Body of pancreas (tissue), 4 donors: ENCODE results near the gene MECP2. TPM values are rescaled to one million over a fixed set of nuclear protein-coding genes. Genes with fewer than 3 reads are reported as not detected.

Source experiments
- ATAC-seq: fragments of 150-250 bp; one replicate; pipeline ENCODE4 v1.9.1; 2016
- DNase-seq, 4 donors: peaks; one replicate each; pipeline ENCODE4 v3.0.0-alpha.2; 2019
- H3K27ac ChIP-seq, 4 donors: fragments of 200-600 bp; sonication (generic); 1 replicate in 3 of 4; 2 replicates in 1 of 4; pipeline versions ENCODE4 v1.5.1 to v1.6.1; 2016 to 2019; ENCODE audit warnings: mild to moderate bottlenecking in 1 of 4, mixed read lengths in 1 of 4, moderate library complexity in 1 of 4
- H3K27me3 ChIP-seq, 2 donors: fragments of 200-600 bp; sonication (generic); one replicate each; pipeline ENCODE4 v1.6.0; 2016; ENCODE audit warnings: mild to moderate bottlenecking in 1 of 2
- H3K36me3 ChIP-seq, 2 donors: fragments of 200-600 bp; sonication (generic); replicated peaks in 1 of 2; 2 replicates each; pipeline ENCODE4 v1.5.1; 2016; ENCODE audit warnings: low read depth in 2 of 2; ENCODE audit not compliant: insufficient read depth in 1 of 2
- H3K4me1 ChIP-seq: fragments of 200-600 bp; sonication (generic); one replicate; pipeline ENCODE4 v1.6.0; 2016
- H3K4me3 ChIP-seq, 2 donors: fragments of 200-600 bp; sonication (generic); 1 replicate in 1 of 2; 2 replicates in 1 of 2; pipeline ENCODE4 v1.5.1; 2016 to 2019
- H3K9me3 ChIP-seq, 3 donors: fragments of 200-600 bp; sonication (generic); 1 replicate in 2 of 3; 2 replicates in 1 of 3; pipeline ENCODE4 v1.5.1; 2016
- POLR2A ChIP-seq, 3 donors: fragments of 450-650 bp; IDR thresholded peaks; one replicate each; pipeline ENCODE4 v1.6.1; 2016; ENCODE audit warnings: antibody characterized with exemption in 3 of 3, mild to moderate bottlenecking in 2 of 3
- WGBS, 2 donors: methylation state at CpG; one replicate each; pipeline ENCODE4 v1.1.5; 2017; 5-methylcytosine and 5-hydroxymethylcytosine counted together
- intact Hi-C: fragments of 100-400 bp; cut with DNase I; formaldehyde crosslinking; loops from one replicate; pipeline ENCODE4 v1.15.1; 2023
- total RNA-seq, 2 donors: library from RNA; depleted of rRNA; stranded (reverse); fragments of >200 nt; gene quantifications; one replicate each; pipeline ENCODE4 v1.1.0, GENCODE V29; 2016
- TF ChIP-seq, protein P1 (sequence below), 7 experiments: fragments of 450-650 bp in 4 of 7; fragments of 200-600 bp in 3 of 7; sonication (generic) in 3 of 7; IDR thresholded peaks; one replicate each; pipeline ENCODE4 v1.5.1; 2016 to 2019; ENCODE audit warnings: antibody characterized with exemption in 7 of 7

MECP2 gene
- total RNA-seq, 2 donors from 2014 or later = 27.8 to 36.3 TPM

DNA sequence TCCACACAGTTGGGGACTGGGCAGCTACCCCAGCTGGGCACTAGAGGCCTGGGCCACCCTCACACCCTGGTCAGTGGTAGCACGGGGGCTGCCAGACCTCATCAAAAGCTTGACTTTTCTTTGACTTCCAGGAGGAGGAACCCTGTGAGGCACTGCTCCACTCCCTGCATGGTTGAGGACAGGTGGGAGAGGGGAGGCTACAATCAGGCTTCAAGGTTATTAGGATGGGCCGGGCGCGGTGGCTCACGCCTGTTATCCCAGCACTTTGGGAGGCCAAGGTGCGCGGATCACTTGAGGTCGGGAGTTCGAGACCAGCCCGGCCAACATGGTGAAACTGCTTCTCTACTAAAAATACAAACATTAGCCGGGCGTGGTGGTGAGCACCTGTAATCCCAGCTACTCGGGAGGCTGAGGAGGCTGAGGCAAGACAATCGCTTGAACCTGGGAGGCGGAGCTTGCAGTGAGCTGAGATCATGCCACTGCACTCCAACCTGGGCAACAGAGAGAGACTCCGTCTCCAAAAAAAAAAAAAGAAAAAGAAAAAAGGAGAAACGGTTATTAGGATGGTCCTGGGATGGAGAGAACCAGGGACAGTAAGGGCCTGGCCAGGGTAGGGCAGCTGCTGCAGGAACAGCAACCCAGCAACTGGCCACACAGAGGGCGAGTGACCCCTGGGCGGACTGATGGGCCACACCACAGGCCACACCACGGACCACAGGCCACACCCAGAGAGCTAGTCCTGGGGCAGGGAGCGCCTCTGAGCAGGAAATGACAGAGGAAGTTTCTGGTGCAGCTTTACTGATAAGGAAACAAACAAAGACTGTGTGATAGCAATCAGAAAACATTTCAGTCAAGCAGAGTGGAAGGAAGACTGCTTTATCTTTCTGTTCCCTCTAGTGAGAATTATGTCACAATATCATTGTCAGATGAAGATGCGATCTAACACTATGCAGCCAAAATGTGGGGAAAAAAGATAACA lies 26.0 kb upstream of the MECP2 start:
- Histone ChIP-seq H3K27ac (peak overlapping the region in 3 of 4 donors; percentile 25 to 71 (median 41)), H3K27me3 (no peaks in the 10 kb centered on the region), H3K36me3 (no peaks in the 10 kb centered on the region), H3K4me1 (peaks cover 5% of the 10 kb centered on the region), H3K4me3 (no peak overlapping the region), H3K9me3 (no peaks in the 10 kb centered on the region)
- peak in 2 of 4 donors; percentile 25 to 36 for DNase-seq
- intact Hi-C loops = no loop called here
- peak; percentile 68 for ATAC-seq
- no peak for TF ChIP-seq POLR2A (IDR thresholded peaks at IDR 0.05)
- TF ChIP-seq, protein P1, sequence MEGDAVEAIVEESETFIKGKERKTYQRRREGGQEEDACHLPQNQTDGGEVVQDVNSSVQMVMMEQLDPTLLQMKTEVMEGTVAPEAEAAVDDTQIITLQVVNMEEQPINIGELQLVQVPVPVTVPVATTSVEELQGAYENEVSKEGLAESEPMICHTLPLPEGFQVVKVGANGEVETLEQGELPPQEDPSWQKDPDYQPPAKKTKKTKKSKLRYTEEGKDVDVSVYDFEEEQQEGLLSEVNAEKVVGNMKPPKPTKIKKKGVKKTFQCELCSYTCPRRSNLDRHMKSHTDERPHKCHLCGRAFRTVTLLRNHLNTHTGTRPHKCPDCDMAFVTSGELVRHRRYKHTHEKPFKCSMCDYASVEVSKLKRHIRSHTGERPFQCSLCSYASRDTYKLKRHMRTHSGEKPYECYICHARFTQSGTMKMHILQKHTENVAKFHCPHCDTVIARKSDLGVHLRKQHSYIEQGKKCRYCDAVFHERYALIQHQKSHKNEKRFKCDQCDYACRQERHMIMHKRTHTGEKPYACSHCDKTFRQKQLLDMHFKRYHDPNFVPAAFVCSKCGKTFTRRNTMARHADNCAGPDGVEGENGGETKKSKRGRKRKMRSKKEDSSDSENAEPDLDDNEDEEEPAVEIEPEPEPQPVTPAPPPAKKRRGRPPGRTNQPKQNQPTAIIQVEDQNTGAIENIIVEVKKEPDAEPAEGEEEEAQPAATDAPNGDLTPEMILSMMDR (IDR thresholded peaks at IDR 0.05) = no peak
- WGBS, 2 donors = 58% methylated on average over 2 to 6 of the region's 22 CpGs

DNA sequence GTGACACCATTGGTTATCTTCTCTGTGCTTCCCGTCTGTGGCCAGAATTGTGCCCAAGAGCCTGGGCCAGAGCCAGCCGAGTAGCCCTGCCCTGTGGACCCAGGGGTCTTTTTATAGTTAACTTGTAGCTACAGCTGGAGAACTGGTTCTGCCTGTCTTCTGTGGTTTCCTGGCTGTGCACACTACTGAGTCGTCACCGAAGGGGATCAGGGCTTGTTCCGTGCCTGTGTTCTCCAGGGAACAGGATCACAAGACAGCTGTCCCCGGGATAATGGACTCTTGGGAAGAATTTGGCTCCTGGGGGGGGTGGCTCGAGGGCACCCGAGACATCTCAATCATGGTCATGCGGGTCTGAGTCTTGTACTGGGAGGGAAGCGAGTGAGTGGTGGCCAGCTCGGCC lies 24.4 kb upstream of the MECP2 start:
- Histone ChIP-seq H3K9me3 (no peaks in the 10 kb centered on the region), H3K4me1 (peaks cover 5% of the 10 kb centered on the region), H3K27ac (peak overlapping the region; percentile 30 to 74 (median 56)), H3K4me3 (no peak overlapping the region), H3K27me3 (no peaks in the 10 kb centered on the region), H3K36me3 (no peaks in the 10 kb centered on the region)
- intact Hi-C loops = no loop called here
- ATAC-seq = peak; percentile 83
- TF ChIP-seq POLR2A (IDR thresholded peaks at IDR 0.05) = peak in 1 of 3 donors; percentile 14
- TF ChIP-seq, protein P1 (IDR thresholded peaks at IDR 0.05) = no peak
- DNase-seq = peak in 3 of 4 donors; percentile 48 to 55 (median 49)
- WGBS, 2 donors = 47% methylated on average over 4 of the region's 11 CpGs; no CpG with 5 or more reads in 1 of the 2 donors

DNA sequence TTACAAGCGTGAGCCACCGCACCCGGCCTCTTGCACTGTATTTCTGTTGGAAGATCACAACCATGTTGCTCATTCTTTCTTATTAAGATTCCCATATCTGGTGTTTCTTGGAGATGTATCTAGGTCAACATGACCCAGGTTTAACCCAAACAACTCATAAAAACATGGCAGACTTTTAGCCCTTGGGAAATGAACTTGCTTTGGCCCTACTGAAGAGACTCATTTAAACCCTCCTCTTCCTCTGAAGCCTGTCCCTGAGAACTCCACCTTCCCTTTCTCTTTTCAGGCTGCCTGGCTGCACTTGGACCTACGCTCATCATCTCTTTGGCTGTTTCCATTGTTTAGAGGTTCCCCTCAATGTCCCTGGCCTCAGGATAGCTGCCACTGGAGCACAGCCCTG lies 23.7 kb upstream of the MECP2 start:
- H3K4me1 ChIP-seq = peaks cover 5% of the 10 kb centered on the region
- intact Hi-C loops = no loop called here
- no peak for DNase-seq
- no peak overlapping the region for H3K4me3 ChIP-seq
- H3K36me3 ChIP-seq = no peaks in the 10 kb centered on the region
- TF ChIP-seq POLR2A (IDR thresholded peaks at IDR 0.05) = no peak
- TF ChIP-seq, protein P1 (IDR thresholded peaks at IDR 0.05) = no peak
- no peaks in the 10 kb centered on the region for H3K27me3 ChIP-seq
- 98 to 100% methylated on average over 4 of the region's 4 CpGs for WGBS, 2 donors
- peak overlapping the region in 3 of 4 donors; percentile 41 to 74 (median 71) for H3K27ac ChIP-seq
- ATAC-seq = no peak
- no peaks in the 10 kb centered on the region for H3K9me3 ChIP-seq

DNA sequence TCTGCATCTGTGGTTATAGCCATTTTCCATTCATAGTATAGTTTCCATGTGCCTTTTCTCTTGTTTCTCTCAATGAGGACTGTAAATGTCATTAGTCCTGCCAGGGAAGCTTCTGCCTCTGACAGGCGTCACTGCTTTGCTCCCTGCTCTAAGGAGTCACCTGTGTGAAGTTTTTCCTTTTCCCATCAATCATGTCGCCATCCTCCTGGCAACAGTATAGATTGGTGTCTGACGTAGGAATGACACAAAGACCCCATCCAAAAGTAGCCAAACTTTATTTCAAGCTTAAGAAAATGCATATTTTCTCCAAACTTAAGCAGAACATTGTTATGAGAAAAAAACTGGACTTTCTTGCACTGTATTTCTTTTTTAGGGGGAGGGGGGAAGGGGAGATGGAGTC lies 23.1 kb upstream of the MECP2 start:
- intact Hi-C loops = no loop called here

More for the DNA sequence above, 23.1 kb upstream of the MECP2 start:
- ATAC-seq (no peak), DNase-seq (no peak)
- Histone ChIP-seq H3K9me3 (no peaks in the 10 kb centered on the region), H3K27ac (no peak overlapping the region), H3K36me3 (no peaks in the 10 kb centered on the region), H3K27me3 (no peaks in the 10 kb centered on the region), H3K4me1 (peaks cover 5% of the 10 kb centered on the region), H3K4me3 (no peak overlapping the region)
- TF ChIP-seq POLR2A (IDR thresholded peaks at IDR 0.05) = no peak
- TF ChIP-seq, protein P1 (IDR thresholded peaks at IDR 0.05) = no peak
- 89% methylated on average over 3 of the region's 3 CpGs; no CpG with 5 or more reads in 1 of the 2 donors for WGBS, 2 donors
